Cerebellar cortex (tissue), 1 donor: ENCODE measurements around the gene PSAT1.

Source experiments
- DNase-seq: peaks from one replicate; pipeline ENCODE4 v3.0.0-alpha.2; 2015; ENCODE audit warnings: low spot score

PSAT1 gene

GRCh38 chr9:78365748-78366697, 69.1 kb downstream of the PSAT1 start:
- DNase-seq, result peak; percentile 28

- DNase-seq, result peak; percentile 50
Observed at GRCh38 chr9:78366827-78367226, 69.9 kb downstream of the PSAT1 start.

- DNase-seq, result no peak
Observed at GRCh38 chr9:78368236-78368635, 71.3 kb downstream of the PSAT1 start.

GRCh38 chr9:78369639-78370219, 72.8 kb downstream of the PSAT1 start:
- DNase-seq, result peak; percentile 85

- no peak for DNase-seq
Observed at GRCh38 chr9:78370991-78371390, 74.1 kb downstream of the PSAT1 start.

GRCh38 chr9:78371981-78372380, 75.1 kb downstream of the PSAT1 start:
- DNase-seq, result no peak
